GM12865 (cell line): ENCODE measurements around the gene UCP3.

Source experiments
- DNase-seq: peaks from one replicate; pipeline ENCODE4 v3.0.0; 2010; ENCODE audit warnings: low read depth
- H3K4me3 ChIP-seq: 2 replicates; pipeline ENCODE4 v1.5.1; 2011; ENCODE audit warnings: mild to moderate bottlenecking, low read depth, low read length, control low read depth
- TF ChIP-seq, protein P1 (sequence below): IDR thresholded peaks from 2 replicates; pipeline ENCODE4 v1.5.1; 2011; ENCODE audit warnings: low read length, control low read depth, low read depth, inconsistent platforms; ENCODE audit not compliant: insufficient read depth; ENCODE audit errors: missing control alignments

Gene UCP3

DNA sequence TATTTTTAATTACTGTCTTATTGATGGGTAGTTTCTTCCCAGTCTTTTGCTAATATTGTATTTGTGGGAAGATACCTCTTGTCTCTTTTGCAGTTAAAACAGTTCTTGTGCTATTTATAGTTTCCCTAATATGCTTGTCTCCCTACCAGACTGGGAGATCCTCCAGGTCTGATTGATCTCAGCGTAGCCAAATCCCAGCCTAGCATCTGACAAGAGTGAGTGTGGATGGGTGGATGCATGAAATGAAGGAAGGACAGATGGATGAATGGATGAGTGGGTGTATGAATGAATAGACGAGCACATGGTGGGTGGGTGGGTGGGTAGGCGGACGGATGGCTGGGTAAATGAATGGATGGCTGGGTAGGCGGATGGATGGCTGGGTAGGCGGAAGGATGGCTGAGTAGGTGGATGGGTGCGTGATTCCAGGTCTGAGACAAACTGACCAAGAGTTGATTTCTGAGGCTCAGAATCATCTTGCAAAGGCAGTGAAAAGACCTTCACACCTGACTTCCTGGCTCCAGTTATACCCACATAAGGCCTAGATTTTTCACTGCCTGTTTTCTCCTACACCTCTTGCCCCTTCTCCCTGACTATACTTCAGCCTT, 46.7 kb downstream of the UCP3 start:
- H3K4me3 ChIP-seq: no peak overlapping the region
- DNase-seq: no peak
- TF ChIP-seq, protein P1, sequence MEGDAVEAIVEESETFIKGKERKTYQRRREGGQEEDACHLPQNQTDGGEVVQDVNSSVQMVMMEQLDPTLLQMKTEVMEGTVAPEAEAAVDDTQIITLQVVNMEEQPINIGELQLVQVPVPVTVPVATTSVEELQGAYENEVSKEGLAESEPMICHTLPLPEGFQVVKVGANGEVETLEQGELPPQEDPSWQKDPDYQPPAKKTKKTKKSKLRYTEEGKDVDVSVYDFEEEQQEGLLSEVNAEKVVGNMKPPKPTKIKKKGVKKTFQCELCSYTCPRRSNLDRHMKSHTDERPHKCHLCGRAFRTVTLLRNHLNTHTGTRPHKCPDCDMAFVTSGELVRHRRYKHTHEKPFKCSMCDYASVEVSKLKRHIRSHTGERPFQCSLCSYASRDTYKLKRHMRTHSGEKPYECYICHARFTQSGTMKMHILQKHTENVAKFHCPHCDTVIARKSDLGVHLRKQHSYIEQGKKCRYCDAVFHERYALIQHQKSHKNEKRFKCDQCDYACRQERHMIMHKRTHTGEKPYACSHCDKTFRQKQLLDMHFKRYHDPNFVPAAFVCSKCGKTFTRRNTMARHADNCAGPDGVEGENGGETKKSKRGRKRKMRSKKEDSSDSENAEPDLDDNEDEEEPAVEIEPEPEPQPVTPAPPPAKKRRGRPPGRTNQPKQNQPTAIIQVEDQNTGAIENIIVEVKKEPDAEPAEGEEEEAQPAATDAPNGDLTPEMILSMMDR: no peak

DNA sequence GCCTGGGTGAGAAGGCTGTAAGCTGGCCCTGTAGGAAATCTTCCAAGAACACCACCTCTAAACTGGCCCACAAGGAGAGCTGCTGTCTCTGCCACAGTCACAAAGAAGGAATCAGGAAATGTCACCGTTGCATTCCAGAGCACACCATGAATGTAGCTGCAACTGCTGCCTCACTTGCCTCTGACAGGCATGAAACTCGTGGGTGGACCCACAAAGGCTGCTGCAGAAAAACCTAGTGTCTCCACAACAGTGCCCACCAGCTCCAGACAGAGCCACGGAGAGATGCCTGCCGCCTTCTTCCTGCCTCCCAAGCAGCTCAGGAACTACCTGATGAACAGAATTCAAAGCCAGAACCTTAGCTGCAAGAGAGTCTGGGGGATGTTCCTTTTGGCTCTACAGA, 47.6 kb downstream of the UCP3 start:
- no peak overlapping the region for H3K4me3 ChIP-seq

DNA sequence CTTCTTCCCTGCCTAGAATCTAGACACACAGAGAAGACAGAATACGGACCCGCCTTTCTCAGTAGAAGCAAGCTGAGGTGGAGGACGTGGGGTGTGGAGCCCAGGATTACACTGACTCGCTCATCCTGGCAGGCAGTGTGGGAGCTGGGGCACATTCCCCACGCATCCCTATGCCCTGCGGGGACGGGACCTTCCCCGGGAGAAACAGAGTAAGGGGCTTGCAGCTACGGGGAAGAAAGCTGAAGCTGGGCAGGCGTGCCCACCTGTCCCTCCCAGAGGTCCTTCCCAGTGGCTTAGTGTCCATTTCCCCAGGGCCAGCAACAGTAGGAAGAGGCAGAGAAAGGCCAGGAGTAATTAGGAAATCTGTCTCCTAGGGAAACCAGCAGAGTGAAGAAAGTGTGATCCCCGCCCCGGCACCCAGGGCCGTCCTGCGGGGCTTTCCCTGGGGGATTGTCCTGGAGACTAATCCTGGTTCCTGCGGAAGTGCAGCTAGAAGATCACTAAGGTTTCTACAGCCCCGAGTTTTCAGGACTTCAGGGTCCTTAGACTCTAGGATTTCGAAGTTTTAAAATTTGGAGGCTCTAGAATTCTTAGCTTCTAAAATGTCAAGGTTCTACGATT, 50.3 kb downstream of the UCP3 start:
- no peak for DNase-seq
- TF ChIP-seq, protein P1: no peak

More for the DNA sequence above, 47.6 kb downstream of the UCP3 start:
- DNase-seq: no peak
- TF ChIP-seq, protein P1: no peak

DNA sequence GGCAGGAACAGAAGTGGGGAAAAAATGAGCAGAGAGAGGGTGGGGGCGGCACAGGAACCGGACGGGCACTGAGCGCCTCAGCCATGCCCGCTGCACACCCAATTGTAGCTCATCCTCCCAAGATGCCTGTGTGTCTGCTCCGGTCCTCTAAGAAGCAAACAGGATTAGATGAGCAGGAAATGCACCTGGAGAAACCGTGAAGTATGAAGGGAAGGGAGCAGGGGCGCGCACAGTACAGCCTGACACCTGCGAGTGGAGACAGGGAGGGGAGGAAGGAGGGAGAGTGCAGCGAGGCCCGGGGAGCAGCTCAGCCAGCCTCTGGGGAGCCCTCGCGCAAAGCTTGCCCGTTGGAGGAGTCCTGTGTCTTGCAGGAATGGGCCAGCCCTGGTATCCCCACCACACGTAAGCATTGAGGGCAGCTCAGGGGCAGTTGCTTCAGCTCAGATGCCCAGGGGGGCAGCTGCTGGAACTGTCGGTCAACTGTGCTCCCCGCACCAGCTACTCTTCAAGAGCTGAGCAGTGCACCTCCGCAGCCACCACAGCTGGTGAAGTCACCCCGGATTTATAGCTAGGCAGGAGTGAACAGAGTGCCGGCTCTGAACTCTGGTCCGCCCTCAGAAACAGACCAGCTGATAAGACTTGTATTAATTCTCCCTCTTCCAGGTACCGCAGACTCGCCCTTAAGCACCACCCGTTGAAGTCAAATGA, 51.1 kb downstream of the UCP3 start:
- no peak for DNase-seq
- TF ChIP-seq, protein P1: no peak
- no peak overlapping the region for H3K4me3 ChIP-seq

More for the DNA sequence above, 50.3 kb downstream of the UCP3 start:
- no peak overlapping the region for H3K4me3 ChIP-seq

DNA sequence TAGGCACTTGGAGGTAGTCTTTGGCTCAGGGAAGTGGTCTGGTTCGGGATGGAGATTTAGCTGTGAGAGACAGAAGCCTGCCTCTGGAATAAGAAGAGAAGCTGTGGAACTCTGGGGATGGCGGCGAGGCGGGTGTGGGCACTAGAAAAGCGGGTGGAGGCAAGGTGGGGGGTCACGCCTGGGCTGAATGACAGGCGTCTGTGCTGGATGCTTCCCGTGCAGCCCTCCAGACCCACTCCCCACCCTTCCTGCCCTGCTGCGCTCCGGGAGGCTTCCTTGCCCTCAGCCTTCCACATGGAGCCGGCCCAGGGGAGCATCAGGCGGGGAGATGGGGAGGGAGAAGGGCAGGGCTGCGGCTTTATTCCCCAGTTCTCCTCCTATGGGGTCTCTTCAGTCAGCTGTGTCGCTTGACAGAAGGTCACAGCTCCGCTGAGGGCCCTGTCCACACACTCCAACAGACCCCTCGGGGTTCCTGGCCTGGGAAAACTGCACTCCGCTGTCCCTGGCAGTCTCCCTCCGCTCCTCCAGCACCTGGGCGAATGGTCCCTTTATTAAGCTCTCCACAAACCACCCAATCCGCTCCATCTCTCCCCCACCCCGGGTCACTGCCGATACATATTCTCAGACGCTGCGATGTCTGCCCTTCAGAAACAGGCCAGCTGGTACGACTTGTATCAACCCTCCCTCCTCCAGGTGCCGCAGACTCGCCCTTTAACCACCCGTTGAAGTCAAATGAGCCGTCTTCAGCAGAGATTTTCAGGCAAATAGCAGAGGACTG, 51.8 kb downstream of the UCP3 start:
- DNase-seq: no peak
- H3K4me3 ChIP-seq: no peak overlapping the region
- TF ChIP-seq, protein P1: no peak

DNA sequence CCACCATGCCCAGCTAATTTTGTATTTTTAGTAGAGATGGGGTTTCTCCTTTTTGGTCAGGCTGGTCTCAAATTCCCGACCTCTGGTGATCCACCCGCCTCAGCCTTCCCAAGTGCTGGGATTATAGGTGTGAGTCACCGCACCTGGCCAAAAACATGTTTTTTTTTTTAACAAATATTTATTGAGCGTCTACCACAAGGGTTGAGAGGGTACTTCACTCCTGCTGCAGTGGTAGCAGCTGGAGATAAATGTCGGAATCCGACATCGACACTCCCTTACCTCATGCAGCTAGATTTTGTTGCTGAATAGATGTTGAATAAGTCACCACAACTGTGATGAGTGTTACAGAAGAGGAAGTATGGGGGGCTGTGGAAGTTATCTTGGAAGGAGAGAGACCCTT, 57.1 kb downstream of the UCP3 start:
- DNase-seq: no peak
- no peak overlapping the region for H3K4me3 ChIP-seq
- TF ChIP-seq, protein P1: no peak
